Left lung (tissue), 10 donors: ENCODE results near the gene RPUSD4. TPM values are rescaled to one million over a fixed set of nuclear protein-coding genes. Genes with fewer than 3 reads are reported as not detected.

Source experiments
- ATAC-seq: fragments of 200-7000 bp; cut with Tn5 transposase; one replicate; pipeline ENCODE4 v1.9.1; 2020; ENCODE audit warnings: moderate library complexity
- DNase-seq, 4 donors: peaks; one replicate each; pipeline ENCODE4 v3.0.0-alpha.2; 2013 to 2020
- H3K27ac ChIP-seq, 2 donors: fragments of 200-600 bp; sonication (generic) in 1 of 2; one replicate each; pipeline versions ENCODE4 v1.5.0 to v1.8.0; 2020 to 2021
- H3K27me3 ChIP-seq, 2 donors: fragments of 200-600 bp; sonication (generic) in 1 of 2; one replicate each; pipeline versions ENCODE4 v1.5.0 to v1.8.0; 2020 to 2021
- H3K36me3 ChIP-seq, 2 donors: fragments of 200-600 bp; sonication (generic) in 1 of 2; one replicate each; pipeline versions ENCODE4 v1.5.0 to v1.8.0; 2020 to 2021
- H3K4me1 ChIP-seq, 2 donors: fragments of 200-600 bp; one replicate each; pipeline ENCODE4 v1.8.0; 2021
- H3K4me3 ChIP-seq, 2 donors: fragments of 200-600 bp; sonication (generic) in 1 of 2; one replicate each; pipeline versions ENCODE4 v1.5.0 to v1.8.0; 2020 to 2021; ENCODE audit warnings: mild to moderate bottlenecking in 1 of 2
- H3K9me3 ChIP-seq, 2 donors: fragments of 200-600 bp; sonication (generic) in 1 of 2; one replicate each; pipeline versions ENCODE4 v1.5.0 to v1.8.0; 2020 to 2021
- intact Hi-C, 2 donors: fragments of 100-400 bp; cut with DNase I; formaldehyde crosslinking; loops; one replicate each; pipeline versions ENCODE4 v1.11.2 to v1.14.2; 2022
- polyA plus RNA-seq, 6 donors: library from polyadenylated mRNA; unstranded; fragments of 120-200 nt; gene quantifications; one replicate each; pipeline ENCODE4 v1.2.1, GENCODE V29; 2013; ENCODE audit not compliant: insufficient read length in 6 of 6
- total RNA-seq, 2 donors: library from RNA; stranded (reverse); fragmentation: NEBNext Ultra II Directional; extraction: Animal tissue kit (Norgen Biotek cat#: 25700); gene quantifications; one replicate each; pipeline ENCODE4 v1.2.1, GENCODE V29; 2021
- TF ChIP-seq, protein P1 (sequence below), 2 donors: fragments of 200-600 bp; sonication (generic) in 1 of 2; IDR thresholded peaks; one replicate each; pipeline versions ENCODE4 v1.5.0 to v1.8.0; 2021; ENCODE audit warnings: antibody characterized with exemption in 2 of 2
- donor health status: DM: no; HTN: yes; CAD: no.
- donor health status: DM: no; HTN: no; CAD: no.

Gene RPUSD4
- total and polyA plus RNA-seq, 8 donors = 13.2 to 45.8 (median 41.8) TPM

DNA sequence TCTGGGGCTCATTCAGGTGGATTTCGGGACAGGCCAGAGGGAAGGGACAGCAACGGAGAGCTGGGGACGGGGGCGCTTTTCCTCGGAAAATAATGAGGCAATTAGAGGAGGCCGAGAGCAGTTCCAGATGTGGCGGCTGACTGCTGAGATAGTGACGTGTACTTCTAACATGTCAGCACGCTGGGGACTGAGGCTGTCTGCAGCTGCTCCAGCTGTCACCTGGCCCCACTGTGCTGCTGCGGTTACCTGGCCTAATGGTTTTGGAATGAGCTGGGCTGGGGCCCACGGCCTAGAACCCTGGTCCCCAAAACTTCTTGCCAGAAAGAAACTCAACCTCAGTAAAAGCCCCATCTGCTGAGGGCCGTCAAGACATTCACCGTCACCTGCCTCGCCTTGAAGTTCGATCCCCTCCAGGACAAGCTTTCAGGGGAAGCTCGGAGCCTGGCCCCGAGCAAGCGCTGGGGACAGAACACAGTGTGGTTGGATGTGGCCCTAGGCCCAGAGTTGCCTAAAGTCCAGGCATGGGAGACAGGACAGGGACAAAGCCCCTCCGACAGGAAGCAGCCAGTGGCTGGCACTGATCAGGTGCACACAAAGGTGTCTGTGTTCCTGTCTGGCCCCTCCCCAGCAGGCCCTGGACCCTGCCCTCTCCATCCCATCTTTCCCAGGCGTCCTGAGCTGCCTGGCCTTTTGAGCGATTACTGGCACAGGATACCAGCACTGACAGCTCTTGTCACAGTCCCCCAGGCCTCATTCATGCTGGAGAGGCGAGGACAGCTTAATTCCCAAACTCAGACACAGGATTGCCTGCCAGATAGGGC is 22.1 kb downstream of the RPUSD4 start:
- Histone ChIP-seq H3K9me3 (no peaks in the 10 kb centered on the region), H3K4me3 (no peak overlapping the region), H3K4me1 (no peaks in the 10 kb centered on the region), H3K27me3 (no peaks in the 10 kb centered on the region), H3K27ac (no peak overlapping the region), H3K36me3 (peaks cover 0 to 44% of the 10 kb centered on the region in 2 donors)
- intact Hi-C loops = no loop called here
- ATAC-seq = no peak
- DNase-seq = no peak
- TF ChIP-seq, protein P1, sequence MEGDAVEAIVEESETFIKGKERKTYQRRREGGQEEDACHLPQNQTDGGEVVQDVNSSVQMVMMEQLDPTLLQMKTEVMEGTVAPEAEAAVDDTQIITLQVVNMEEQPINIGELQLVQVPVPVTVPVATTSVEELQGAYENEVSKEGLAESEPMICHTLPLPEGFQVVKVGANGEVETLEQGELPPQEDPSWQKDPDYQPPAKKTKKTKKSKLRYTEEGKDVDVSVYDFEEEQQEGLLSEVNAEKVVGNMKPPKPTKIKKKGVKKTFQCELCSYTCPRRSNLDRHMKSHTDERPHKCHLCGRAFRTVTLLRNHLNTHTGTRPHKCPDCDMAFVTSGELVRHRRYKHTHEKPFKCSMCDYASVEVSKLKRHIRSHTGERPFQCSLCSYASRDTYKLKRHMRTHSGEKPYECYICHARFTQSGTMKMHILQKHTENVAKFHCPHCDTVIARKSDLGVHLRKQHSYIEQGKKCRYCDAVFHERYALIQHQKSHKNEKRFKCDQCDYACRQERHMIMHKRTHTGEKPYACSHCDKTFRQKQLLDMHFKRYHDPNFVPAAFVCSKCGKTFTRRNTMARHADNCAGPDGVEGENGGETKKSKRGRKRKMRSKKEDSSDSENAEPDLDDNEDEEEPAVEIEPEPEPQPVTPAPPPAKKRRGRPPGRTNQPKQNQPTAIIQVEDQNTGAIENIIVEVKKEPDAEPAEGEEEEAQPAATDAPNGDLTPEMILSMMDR (IDR thresholded peaks at IDR 0.05) = no peak

DNA sequence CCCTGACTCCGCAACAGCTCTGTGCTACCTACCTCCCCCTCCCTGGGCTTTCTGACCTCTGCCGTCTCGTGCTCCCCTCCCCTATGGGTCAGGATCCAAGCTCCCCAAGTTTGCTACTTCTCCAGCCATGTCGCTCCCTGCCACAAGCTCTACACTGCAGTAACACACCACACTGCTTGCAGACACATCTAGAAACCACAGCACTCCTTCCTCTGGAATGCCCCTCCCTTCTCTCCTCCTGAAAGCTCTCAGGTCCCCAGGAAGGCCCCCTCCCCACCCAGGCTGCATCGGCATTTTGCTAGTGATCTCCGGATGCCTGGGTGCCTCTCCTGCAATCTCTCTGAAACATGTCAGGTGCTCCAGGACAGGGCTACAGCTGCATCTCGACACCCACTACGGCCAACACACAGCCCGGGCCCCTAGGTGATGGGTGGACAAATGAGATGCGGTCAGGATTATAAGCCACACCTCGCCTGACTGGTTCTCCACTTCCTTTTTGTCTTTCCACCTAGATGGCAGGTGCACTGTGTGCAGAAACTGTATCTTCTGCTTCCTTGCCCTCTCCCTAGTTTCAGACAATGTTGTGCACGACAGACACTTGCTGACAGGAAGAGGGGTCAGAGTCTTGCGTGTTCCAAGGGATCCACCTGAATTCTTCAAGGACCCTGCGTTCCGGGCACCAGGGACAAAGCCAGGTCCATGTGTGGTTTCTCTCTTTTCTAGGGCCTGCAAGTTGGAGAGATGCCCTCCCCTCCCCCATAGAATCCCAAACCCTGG is 22.9 kb downstream of the RPUSD4 start:
- H3K36me3 ChIP-seq = peaks cover 0 to 43% of the 10 kb centered on the region in 2 donors
- H3K27ac ChIP-seq = no peak overlapping the region
- H3K9me3 ChIP-seq = no peaks in the 10 kb centered on the region
- H3K27me3 ChIP-seq = no peaks in the 10 kb centered on the region
- no peak for DNase-seq
- TF ChIP-seq, protein P1 (IDR thresholded peaks at IDR 0.05) = no peak
- intact Hi-C loops = no loop called here
- no peak for ATAC-seq
- H3K4me1 ChIP-seq = no peaks in the 10 kb centered on the region
- no peak overlapping the region for H3K4me3 ChIP-seq

DNA sequence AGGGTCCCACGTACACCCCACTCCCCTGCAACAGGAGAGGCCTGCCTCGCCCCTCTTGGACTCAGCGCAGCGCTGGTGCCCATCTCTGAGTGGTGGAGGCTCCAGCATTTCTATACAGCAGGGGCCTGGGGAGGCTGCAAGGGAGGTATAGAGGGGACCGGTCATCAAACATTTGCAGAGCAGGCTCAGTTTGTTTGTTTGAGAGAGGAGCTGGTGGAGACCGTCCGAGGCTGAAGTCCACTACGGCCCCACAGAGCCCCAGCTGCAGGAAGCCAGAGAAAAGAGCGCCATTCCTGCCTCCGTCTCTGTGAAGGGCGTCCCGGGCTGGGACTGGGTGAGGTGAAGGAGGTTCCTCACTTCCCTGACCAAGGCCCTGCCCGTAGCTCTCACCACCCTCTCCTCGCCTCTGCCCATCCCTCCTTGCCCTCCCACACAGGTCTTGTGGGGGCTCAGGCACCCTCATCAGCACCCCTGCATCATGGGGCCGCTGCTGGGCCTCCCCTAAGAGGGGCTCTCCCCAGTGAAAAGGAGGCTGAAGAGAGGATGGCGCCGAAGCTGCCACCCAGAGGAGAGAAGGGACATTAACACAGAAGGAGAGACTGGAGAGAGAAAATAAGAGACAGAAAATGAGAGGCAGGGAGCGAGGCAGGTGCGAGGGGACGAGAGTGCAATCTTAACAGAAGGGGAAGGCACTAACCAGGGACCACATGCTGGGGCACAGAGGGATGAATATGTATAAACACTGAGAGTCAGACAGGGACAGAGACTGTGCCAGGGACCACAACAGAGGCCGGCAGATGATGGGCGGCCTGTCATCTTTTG is 24.5 kb downstream of the RPUSD4 start:
- no peak for ATAC-seq
- no peak overlapping the region for H3K27ac ChIP-seq
- TF ChIP-seq, protein P1 (IDR thresholded peaks at IDR 0.05) = no peak

DNA sequence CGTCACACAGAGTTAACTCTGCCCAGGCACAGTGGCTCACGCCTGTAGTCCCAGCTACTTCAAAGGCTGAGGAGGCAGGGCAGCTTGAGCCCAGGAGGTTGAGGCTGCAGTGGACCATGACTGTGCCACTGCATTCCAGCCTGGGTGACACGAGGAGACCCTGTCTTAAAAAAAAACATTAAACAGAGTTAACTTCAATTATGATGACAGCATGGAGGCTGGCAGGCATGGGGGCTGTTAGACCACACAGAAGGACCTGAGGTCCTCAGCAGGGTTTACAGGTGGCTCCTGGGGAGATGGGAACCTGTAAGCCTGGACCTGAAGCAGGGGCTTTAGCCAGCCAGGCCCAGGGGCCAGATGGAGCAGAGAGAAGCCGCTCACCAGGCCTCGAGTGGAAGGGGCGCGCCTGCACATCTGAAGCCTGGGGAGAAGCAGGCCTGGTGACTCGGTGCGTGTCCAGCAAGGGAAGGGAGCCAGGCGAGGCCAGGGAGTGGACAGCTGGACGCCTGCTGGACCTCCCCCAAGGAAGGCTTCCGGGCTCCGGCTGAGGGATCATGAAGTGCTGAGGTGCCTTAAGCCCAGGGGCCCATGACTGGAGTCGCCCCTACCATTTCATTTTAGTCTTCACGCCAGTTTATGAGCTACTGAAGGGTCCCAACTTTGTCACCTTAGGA is 25.3 kb downstream of the RPUSD4 start:
- H3K4me1 ChIP-seq = no peaks in the 10 kb centered on the region
- peaks cover 0 to 19% of the 10 kb centered on the region in 2 donors for H3K36me3 ChIP-seq
- H3K27ac ChIP-seq = no peak overlapping the region
- TF ChIP-seq, protein P1 (IDR thresholded peaks at IDR 0.05) = no peak
- DNase-seq = peak in 1 of 4 donors; percentile 39
- no peak overlapping the region for H3K4me3 ChIP-seq
- no peaks in the 10 kb centered on the region for H3K27me3 ChIP-seq
- no peak for ATAC-seq
- no peaks in the 10 kb centered on the region for H3K9me3 ChIP-seq
- intact Hi-C loops = no loop called here

More for the DNA sequence above, 24.5 kb downstream of the RPUSD4 start:
- Histone ChIP-seq H3K4me3 (no peak overlapping the region), H3K4me1 (no peaks in the 10 kb centered on the region), H3K27me3 (no peaks in the 10 kb centered on the region), H3K36me3 (peaks cover 0 to 27% of the 10 kb centered on the region in 2 donors), H3K9me3 (no peaks in the 10 kb centered on the region)
- intact Hi-C loops = no loop called here
- no peak for DNase-seq
